Measurements from ENCODE around the gene BMPR1A. TPM values are rescaled to one million over a fixed set of nuclear protein-coding genes. Genes with fewer than 3 reads are reported as not detected.
A peak's percentile ranks its signal among the peaks of the same experiment; 100 is the strongest.

Gene BMPR1A
- total and polyA plus RNA-seq, 2 experiments from 2014 or later = 14.2 to 82.5 TPM

- Histone ChIP-seq H2AFZ (peak overlapping the region; percentile 91), H3K4me3 (no peak overlapping the region), H3K4me2 (no peak overlapping the region), H3F3A (replicated peaks; ENCODE audit: low read depth) (no peaks in the 10 kb centered on the region), H3K27me3 (ENCODE audit: insufficient read depth) (peaks cover 8% of the 10 kb centered on the region; the same call in 1 of the 2 replicates), H3K27ac (ENCODE audit: low read depth) (no peak overlapping the region), H4K20me1 (replicated peaks; ENCODE audit: insufficient read depth) (no peaks in the 10 kb centered on the region), H3K9me2 (ENCODE audit: insufficient read depth) (no peaks in the 10 kb centered on the region), H3K79me2 (replicated peaks; ENCODE audit: insufficient read depth) (no peaks in the 10 kb centered on the region), H3K4me1 (ENCODE audit: insufficient read depth) (peaks cover 9% of the 10 kb centered on the region), H3K36me3 (ENCODE audit: insufficient read depth) (no peaks in the 10 kb centered on the region)
- peaks cover 16% of the 10 kb centered on the region for H3K4me1 Mint-ChIP-seq
- DNase-seq (ENCODE audit: low spot score) (peak; percentile 89), ATAC-seq (peak; percentile 84)
- H3K27me3 Mint-ChIP-seq (ENCODE audit: insufficient read depth, low read depth, poor library complexity) = peaks cover 23% of the 10 kb centered on the region
- H3K9me3 Mint-ChIP-seq = peaks cover 5% of the 10 kb centered on the region
- TF ChIP-seq ETS1 (IDR thresholded peaks at IDR 0.05) (no peak), EZH2 (IDR thresholded peaks at IDR 0.05; ENCODE audit: low read depth, unreplicated experiment) (no peak), NANOG (IDR thresholded peaks at IDR 0.05; ENCODE audit: borderline replicate concordance) (no peak), CTCF (conservative IDR thresholded peaks at IDR 0.05; ENCODE audit: low read depth in 2 of 2) (peak; percentile 74 to 86), ZNF462 (CRISPR knock-in tag; IDR thresholded peaks at IDR 0.05) (no peak), POLR2AphosphoS5 (IDR thresholded peaks at IDR 0.05; ENCODE audit: low read depth) (no peak), CREB1 (CRISPR knock-in tag; IDR thresholded peaks at IDR 0.05; ENCODE audit: low read depth) (no peak)
- no peak overlapping the region for H3K4me3 Mint-ChIP-seq
- H3K27ac Mint-ChIP-seq = no peak overlapping the region
- H3K36me3 Mint-ChIP-seq (ENCODE audit: low read depth) = peaks cover 7% of the 10 kb centered on the region; the same call in 2 of the 3 replicates
Observed at GRCh38 chr10:86945361-86946212, 189.2 kb downstream of the BMPR1A start.
